ENCODE measurements around the gene TCOF1.
A peak's percentile ranks its signal among the peaks of the same experiment; 100 is the strongest.

The TCOF1 gene

DNA sequence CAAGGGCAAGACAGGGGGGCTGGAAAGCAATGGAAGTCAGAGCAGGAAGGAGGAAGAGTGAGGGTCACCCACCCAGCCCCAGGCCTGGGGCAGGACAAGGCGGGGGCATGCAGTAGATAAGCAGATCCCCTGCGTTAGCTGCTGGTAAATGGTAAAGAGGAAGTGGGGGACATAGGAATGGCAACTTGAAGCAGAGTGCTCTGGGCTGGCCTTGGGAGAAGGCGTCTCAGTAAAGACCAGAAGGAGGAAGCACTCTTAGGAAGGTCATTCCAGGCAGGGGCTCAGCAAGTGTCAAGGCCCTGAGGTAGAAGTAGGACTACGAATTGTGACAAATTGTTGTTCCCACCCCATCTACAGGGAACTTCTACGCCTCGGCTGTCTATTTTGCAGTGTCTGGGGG, 15.1 kb downstream of the TCOF1 start:
- in situ Hi-C loops (cut with HindIII; ENCODE audit: low pct_ligation_motif_present, low pct_unique_long_range_greater_than_20kb, low sequenced_read_pairs): no loop called here
- DNase-seq: no peak

DNA sequence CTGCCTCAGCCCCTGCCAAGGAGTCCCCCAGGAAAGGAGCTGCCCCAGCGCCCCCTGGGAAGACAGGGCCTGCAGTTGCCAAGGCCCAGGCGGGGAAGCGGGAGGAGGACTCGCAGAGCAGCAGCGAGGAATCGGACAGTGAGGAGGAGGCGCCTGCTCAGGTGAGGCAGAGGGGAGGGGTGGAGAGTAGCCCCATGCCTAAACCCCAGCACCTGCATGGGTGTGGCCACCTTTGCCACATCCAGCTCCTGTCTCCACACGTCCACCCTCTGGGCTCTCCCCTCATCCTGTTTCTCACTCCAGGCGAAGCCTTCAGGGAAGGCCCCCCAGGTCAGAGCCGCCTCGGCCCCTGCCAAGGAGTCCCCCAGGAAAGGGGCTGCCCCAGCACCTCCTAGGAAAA, 17.2 kb downstream of the TCOF1 start:
- in situ Hi-C loops (cut with HindIII; ENCODE audit: low pct_ligation_motif_present, low pct_unique_long_range_greater_than_20kb, low sequenced_read_pairs): no loop called here
- DNase-seq: no peak

DNA sequence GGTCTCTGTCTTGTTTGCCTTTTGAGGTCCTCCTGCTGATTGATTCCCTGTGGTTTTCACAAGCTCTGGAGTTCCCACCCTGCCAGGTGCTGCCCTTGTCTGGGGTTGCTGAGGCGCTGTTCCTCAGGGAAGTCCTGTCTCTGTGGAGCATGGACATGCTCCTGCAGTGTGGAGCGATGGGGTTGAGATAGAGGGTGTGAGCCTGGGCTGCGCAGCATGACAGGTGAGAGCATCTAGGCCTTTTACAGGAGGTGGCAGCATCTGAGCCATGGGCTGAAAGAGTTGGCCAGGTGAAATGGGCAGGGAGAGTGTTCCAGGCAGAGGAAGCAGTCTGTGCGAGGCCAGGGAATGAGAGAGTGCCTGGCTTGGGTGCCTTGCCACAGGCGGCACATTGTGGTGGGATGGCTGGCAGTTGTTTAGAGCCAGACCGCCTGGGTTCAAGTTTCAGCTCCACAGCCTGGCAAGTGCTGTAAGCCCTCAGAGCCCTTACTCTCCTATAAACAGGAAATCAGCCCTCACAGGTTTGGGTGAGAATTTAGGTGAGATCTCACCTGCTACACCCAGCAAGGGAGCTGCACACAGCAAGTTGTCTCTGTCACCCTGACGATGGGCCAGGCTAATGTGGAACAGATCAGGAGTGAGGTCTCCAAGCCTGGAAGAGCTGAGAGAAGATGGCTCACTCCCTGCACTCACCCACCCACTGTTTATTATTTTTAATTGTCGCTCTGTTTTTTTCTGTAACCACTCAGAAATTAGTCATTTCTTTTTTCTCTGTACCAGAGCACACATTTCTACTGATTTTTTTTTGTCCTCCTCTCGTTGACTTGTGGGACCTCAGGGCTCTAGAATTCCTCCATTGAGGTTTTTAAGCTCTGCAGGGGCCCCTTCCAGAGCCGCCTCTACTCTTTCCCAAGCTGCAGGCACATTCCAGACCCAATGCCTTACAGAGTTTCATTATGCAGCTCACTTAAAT, 19.6 kb downstream of the TCOF1 start:
- in situ Hi-C loops (cut with HindIII; ENCODE audit: low pct_ligation_motif_present, low pct_unique_long_range_greater_than_20kb, low sequenced_read_pairs): no loop called here
- no peak for DNase-seq

DNA sequence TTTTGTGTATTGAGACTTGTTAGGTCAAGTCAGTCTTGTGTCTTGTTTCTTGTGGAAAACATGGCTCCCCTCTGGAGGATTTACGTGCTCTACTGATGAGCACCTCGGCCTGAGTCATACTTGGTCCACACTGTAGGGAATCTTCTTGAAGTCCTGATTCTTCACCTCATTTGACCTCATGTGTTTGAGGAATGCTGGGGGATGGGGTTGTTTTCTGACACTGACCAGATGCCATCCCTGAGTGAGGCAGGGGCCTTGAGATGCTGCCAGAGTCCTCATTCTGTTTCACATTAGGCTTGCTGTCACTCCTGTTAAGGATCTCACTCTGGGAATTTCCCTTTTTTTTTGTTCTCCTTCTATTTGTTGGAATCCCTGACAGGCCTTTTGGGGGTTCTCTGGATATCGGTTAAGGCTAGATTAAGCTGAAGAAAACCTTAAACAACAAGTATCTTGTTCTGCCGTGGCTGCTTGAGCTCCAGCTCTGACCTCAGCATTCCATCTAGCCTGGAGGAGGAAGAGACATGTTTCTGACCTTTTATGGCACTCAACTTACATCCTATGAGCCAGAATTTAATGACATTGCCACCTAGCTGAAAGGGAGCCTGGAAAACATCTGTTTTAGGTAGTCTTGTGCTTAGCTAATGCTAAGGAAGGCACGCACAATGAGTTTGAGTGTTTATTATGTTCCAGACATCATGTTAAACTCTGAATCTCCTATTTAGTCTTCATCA, 20.6 kb downstream of the TCOF1 start:
- in situ Hi-C loops (cut with HindIII; ENCODE audit: low pct_ligation_motif_present, low pct_unique_long_range_greater_than_20kb, low sequenced_read_pairs): no loop called here
- peak; percentile 21 for DNase-seq

DNA sequence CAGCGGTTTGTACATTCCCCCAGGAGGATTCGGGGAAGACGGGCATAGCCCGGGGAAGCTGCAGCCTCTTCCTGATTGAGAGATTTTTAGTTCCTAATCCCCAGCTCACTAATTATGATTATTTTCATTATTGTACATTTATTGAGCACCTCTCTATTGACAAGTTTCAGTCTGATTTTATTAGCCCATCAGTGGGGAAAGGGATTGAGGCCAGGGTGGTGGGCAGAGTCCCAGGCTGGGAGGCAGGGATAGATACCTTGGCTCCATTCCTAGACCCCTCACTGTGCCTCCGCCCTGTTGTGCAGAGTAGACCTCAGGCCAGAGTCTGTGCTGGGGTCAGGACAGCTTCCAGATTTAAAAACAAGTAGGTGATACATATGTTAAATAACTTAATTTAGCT, 27.2 kb downstream of the TCOF1 start:
- no peak for DNase-seq
- in situ Hi-C loops (cut with HindIII; ENCODE audit: low pct_ligation_motif_present, low pct_unique_long_range_greater_than_20kb, low sequenced_read_pairs): no loop called here

DNA sequence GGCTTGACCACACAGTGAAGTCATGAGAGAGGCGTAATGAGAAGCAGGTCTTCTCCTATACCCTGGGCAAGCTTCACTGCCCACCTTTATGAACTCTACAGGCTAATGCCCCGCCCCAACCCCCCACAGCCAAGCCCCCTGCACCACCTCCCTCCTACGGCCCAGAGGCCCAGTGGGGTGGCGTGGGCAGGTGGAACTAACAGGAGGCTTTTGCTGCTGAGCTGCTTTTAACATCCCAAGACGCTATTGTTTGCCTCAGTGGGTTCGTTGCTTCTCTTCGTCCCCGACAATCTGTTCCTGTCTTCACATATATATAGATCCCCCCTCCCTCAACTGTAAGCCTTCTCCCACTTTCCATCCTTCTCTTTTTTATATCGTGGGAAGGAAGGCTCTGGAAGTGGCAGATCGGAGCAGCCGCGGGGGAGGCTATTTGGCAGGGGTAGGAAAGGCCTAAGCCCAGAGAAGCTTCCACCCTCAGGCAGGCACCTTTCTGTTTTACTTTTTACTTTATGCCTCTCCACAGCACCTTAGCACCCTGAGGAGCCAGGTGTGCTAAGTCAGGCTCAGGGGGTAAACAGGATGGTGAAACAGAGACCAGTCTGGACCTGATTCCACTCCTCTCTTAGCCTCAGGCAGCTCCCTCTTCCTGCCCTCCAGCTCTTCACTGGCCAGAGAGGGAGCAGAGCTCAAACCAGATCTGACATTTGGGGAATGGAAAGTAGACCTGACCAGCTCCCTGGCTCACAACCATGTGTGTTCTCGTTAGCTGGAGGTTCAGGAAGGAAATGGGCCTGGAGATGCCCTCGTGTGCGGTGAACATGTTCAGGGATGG, 28.7 kb downstream of the TCOF1 start:
- in situ Hi-C loops (cut with HindIII; ENCODE audit: low pct_ligation_motif_present, low pct_unique_long_range_greater_than_20kb, low sequenced_read_pairs): no loop called here
- no peak for DNase-seq

DNA sequence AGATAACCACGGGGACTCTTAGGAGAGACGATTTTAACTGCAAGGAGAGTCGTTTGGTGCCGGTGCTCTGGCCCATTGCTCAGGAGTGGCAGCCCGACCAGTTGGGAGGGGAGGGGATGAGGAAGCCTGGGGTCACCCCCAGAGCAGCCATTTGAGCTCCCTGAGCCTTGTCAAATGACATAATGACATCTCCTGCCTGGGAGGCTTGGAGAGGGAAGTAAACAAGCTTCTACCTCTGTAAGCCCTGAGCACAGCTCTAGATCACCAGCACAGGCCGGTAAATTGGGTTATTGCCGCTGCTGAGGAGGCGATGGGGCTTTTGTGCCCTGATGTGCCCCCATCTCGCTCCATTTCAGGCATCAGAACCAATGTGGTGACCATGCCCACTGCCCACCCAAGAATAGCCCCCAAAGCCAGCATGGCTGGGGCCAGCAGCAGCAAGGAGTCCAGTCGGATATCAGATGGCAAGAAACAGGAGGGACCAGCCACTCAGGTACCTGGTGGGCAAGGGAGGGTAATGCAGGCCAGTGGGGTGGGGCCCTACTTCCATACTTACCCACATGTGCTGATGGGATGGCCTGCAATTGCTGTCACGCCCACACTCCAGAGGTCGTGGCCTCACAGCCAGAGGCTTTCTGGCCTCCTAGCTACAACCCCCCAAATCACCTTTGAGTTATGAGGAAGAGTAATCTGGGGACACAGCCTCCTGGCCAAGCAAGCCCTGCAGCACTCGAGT, 32.2 kb downstream of the TCOF1 start:
- in situ Hi-C loops (cut with HindIII; ENCODE audit: low pct_ligation_motif_present, low pct_unique_long_range_greater_than_20kb, low sequenced_read_pairs): no loop called here
- no peak for DNase-seq

DNA sequence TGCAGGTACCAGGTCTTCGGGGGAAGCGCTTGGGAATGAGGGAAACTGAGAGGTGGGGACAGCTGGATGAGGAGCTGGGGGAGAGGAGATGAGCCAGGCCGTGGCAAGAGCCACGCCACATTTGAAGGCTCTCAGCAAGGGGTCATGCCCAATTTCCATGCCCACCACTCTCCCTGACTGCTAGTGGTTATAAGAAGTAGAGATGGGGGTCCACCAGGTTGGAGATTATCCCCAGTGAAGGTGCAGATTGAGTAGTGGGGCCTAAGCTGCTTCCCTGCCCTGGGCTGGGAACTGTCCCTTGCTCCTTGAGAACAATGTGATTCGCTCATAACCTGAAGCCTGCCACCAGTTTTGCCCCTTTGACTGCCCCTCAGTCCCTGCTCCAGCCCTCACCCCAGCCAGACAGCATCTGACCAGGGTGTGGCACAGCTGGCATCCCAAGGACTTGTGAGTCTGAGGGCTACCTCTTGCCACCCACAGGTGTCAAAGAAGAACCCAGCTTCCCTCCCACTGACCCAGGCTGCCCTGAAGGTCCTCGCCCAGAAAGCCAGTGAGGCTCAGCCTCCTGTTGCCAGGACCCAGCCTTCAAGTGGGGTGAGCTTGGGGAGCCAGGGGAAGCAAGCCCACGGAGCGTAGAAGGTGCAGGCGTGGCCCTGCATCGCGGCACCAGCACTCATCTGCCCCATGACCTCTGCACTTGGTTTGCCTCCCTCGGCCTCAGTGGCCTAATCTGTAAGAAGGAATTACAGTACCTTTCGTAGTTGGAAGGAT, 33.8 kb downstream of the TCOF1 start:
- in situ Hi-C loops (cut with HindIII; ENCODE audit: low pct_ligation_motif_present, low pct_unique_long_range_greater_than_20kb, low sequenced_read_pairs): no loop called here
- no peak for DNase-seq

DNA sequence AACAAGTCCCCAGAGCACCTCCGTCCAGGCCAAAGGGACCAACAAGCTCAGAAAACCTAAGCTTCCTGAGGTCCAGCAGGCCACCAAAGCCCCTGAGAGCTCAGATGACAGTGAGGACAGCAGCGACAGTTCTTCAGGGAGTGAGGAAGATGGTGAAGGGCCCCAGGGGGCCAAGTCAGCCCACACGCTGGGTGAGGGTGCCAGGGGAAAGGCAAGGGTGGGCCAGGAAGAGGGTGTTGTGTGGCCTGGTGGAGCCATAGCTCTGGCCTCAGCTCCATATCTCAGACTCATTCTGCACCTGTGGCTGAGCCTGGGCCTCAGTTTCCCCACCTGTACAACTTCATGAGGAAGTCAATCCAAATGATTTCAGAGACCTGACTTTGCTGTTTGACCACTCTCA, 34.5 kb downstream of the TCOF1 start:
- in situ Hi-C loops (cut with HindIII; ENCODE audit: low pct_ligation_motif_present, low pct_unique_long_range_greater_than_20kb, low sequenced_read_pairs): no loop called here
- no peak for DNase-seq

DNA sequence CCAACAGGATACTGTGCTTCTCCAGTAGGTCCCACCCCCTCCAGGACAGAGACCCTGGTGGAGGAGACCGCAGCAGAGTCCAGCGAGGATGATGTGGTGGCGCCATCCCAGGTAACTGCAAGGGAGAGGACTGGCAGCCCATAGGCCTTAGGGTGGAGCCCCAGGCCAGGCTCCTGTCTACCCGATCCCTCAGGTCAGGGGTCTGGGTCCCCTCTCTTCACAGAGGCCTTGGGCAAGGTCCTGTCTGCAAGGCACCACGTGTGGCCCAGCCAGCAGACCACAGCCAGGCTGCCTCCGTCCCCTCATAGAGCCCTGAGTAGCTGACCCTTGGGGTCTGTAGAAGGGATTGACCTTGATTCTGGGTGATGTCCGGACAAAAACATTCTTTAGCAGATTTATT, 35.2 kb downstream of the TCOF1 start:
- DNase-seq: no peak
- in situ Hi-C loops (cut with HindIII; ENCODE audit: low pct_ligation_motif_present, low pct_unique_long_range_greater_than_20kb, low sequenced_read_pairs): no loop called here

DNA sequence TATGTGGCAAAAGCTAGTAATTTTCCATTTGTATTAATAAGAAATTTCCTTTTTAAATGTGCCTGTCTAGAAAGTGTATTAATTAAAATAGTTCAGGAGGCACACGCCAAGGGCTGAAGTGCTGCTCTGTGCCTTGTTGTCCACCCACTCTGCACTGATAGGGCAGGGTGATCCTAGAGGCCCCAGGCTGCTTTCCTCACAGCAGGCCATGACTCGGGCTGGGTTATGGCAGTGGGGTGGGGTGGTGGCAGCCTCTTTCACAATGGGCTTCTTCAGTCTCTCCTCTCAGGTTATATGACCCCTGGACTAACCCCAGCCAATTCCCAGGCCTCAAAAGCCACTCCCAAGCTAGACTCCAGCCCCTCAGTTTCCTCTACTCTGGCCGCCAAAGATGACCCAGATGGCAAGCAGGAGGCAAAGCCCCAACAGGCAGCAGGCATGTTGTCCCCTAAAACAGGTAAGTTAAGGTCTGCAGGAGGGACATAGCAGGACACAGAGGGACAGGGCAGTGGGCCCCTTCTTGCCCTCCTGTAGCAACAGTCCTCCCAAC, 35.7 kb downstream of the TCOF1 start:
- DNase-seq: no peak
- in situ Hi-C loops (cut with HindIII; ENCODE audit: low pct_ligation_motif_present, low pct_unique_long_range_greater_than_20kb, low sequenced_read_pairs): no loop called here

DNA sequence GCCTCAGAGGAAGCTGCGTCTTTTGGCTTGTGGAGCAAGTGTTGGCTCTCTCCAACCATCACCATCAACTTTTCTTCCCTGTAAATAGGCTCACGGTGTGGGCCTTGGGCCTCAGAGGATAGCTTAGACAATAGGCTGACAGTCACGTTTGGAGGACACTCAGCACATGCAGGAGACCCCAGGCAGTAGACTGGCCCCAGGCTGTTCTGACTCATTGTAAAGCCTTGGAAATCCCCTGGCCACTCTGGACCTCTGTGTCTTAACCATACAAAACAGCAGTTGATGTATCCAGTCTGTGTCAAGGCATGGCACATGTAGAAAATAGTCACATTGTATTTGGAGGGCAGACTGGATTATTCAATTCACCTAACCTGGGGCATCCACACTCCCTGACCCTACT, 36.6 kb downstream of the TCOF1 start:
- in situ Hi-C loops (cut with HindIII; ENCODE audit: low pct_ligation_motif_present, low pct_unique_long_range_greater_than_20kb, low sequenced_read_pairs): no loop called here
- no peak for DNase-seq

DNA sequence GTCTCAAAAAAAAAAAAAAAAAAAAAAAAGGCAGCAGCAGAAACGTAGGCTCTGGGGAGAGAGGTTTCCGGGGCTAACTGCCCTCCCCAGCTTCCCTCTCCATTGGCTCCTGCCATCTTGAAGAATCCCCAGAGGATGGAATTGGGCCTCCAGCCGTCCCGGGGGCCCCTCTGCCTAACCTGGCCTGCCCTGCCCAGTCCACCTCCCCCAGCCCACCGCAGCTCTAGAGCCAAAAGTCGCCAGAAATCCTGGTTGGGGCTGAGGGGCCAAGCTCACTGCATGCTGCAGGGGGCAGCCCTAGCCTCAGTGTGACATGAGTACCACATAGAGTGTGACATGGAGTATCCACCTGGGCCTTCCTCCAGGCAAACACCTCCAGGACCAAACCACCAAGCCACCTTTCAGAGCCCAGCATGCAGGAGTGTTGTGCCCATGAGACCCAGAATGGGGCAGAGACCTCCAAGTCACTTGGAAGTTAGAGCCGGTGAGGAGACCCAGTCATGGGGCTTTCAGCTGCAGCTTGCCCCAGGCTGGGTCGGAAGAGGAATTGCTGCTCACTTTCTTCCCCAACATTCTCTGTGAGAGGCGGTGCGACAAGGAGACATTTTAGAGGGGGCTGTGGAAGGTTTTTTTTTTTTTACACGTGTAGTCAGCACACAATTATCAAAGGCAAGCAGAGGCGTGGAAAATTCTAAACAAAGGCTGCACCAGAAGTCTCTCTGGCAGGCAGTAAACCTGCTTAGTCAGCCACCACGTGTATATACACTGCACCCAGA, 37.6 kb downstream of the TCOF1 start:
- in situ Hi-C loops (cut with HindIII; ENCODE audit: low pct_ligation_motif_present, low pct_unique_long_range_greater_than_20kb, low sequenced_read_pairs): no loop called here
- no peak for DNase-seq

DNA sequence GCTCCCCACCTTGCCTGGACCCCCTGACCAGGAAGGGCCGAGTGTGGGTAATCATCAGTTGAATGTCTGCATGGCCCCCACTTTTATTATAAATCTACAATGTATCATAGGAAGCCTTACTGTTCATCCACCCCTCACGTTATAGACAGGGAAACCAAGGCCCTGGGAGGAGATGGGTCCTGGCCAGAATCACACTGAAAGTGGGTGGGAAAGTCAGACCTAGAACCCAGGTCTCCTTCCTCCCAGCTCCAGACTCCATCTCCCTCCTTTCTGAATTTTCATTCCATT, 38.1 kb downstream of the TCOF1 start:
- in situ Hi-C loops (cut with HindIII; ENCODE audit: low pct_ligation_motif_present, low pct_unique_long_range_greater_than_20kb, low sequenced_read_pairs): no loop called here

DNA sequence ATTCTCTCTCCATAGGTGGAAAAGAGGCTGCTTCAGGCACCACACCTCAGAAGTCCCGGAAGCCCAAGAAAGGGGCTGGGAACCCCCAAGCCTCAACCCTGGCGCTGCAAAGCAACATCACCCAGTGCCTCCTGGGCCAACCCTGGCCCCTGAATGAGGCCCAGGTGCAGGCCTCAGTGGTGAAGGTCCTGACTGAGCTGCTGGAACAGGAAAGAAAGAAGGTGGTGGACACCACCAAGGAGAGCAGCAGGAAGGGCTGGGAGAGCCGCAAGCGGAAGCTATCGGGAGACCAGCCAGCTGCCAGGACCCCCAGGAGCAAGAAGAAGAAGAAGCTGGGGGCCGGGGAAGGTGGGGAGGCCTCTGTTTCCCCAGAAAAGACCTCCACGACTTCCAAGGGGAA, 38.8 kb downstream of the TCOF1 start:
- DNase-seq: no peak
- in situ Hi-C loops (cut with HindIII; ENCODE audit: low pct_ligation_motif_present, low pct_unique_long_range_greater_than_20kb, low sequenced_read_pairs): no loop called here

More for the DNA sequence above, 38.1 kb downstream of the TCOF1 start:
- DNase-seq: no peak

DNA sequence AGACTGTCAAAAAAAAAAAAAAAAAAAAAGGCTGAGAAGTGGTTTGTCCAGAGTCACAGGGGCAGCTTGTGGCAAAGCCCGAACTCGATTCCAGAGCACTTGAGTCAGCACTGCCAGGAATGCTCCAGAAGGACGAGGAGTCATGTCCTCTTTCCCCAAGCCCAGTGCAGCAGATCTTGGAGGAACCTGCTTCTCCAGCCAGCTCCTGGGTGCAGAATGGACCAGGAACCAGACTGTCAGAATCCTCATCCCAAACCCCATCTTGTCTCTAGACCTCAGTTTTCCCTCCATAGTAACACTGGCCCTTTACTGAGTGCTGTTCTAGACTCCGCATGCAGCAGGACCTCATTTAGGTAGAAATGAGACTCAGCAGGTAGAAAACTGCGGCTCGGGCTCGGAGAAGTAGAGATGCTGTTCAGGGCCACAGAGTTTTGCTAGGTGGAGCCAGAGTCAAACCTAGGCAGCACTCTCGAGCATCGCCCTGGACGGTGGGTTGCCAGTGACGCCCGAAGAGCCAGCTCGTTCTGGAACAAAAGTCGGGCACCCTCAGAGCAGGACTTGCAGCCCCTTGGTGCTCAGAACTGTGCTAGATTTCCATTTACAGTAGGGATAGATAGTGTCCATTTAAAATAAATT, 39.8 kb downstream of the TCOF1 start:
- no peak for DNase-seq
- in situ Hi-C loops (cut with HindIII; ENCODE audit: low pct_ligation_motif_present, low pct_unique_long_range_greater_than_20kb, low sequenced_read_pairs): no loop called here
